Cardiac septum (tissue), 1 donor: Measurements from ENCODE around the gene RBM33. TPM values are rescaled to one million over a fixed set of nuclear protein-coding genes. Genes with fewer than 3 reads are reported as not detected.

ENCODE experiments used
- DNase-seq: peaks from one replicate; pipeline ENCODE4 v3.0.0-alpha.2; 2020; ENCODE audit warnings: low spot score
- intact Hi-C: fragments of 100-400 bp; cut with DNase I; formaldehyde crosslinking; loops from one replicate; pipeline ENCODE4 v1.14.0; 2022
- total RNA-seq: library from RNA; stranded (reverse); fragmentation: NEBNext Ultra II Directional; extraction: Animal tissue kit (Norgen Biotek cat#: 25700); gene quantifications from one replicate; pipeline ENCODE4 v1.2.1, GENCODE V29; 2021
- donor health status: DM: no; HTN: no; CAD: no.

Gene RBM33
- total RNA-seq, 1 donor from 2014 or later = 41.4 TPM

DNA sequence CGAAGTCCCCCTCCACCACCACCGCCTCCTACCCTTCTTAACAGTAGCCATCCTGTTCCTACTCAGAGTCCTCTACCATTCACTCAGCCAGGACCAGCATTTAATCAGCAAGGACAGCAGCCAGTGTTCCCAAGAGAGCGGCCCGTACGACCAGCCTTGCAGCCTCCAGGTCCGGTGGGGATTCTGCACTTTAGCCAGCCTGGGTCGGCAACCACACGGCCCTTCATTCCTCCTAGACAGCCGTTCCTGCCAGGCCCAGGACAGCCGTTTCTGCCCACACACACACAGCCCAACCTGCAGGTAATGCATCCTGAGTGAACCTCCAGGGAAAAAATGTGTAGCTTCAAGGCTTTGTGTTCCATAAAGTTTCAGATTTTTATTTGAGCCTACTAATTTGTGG is 93.6 kb downstream of the RBM33 start:
- DNase-seq = no peak
- intact Hi-C loops = loop anchor here (10.0 kb wide), 1 partner anchor 813 kb away; no protein-coding TSS in a partner anchor

GRCh38 chr7:155738652-155739537 is 94.4 kb downstream of the RBM33 start:
- peak; percentile 84 for DNase-seq
- intact Hi-C loops = loop anchor here (10.0 kb wide), 1 partner anchor 814 kb away; no protein-coding TSS in a partner anchor

GRCh38 chr7:155739538-155740143 is 95.2 kb downstream of the RBM33 start:
- intact Hi-C loops = loop anchor here (2.0 to 10.0 kb wide), 3 partner anchors 97 to 815 kb away; partner anchors contain the start of gene RBM33
- no peak for DNase-seq

DNA sequence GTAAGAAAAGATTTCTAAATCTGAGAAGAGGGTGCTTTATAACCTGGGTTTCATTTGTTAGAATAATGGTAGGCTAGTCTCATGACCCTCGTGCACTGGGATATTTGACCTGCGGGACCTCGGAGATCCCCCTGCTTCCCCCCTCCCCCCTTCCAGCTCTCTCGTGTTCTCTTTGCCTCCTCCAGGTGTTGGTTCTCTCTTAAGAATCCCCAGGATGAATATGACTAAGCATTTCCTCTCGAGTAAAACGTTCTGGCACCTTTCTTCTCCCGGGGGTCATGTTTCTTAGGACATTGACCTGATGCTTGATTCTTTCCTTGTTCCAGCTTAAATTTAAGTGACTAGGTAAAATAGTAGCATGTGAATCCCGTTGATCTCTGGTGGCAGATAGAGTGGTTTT is 96.6 kb downstream of the RBM33 start:
- no peak for DNase-seq
- intact Hi-C loops = loop anchor here (2.0 to 5.0 kb wide), 2 partner anchors 99 to 144 kb away; partner anchors contain the start of gene RBM33

GRCh38 chr7:155741805-155742204 is 97.3 kb downstream of the RBM33 start:
- no peak for DNase-seq
- intact Hi-C loops = loop anchor here (2.0 to 5.0 kb wide), 2 partner anchors 100 to 145 kb away; partner anchors contain the start of gene RBM33

GRCh38 chr7:155743177-155743576 is 98.7 kb downstream of the RBM33 start:
- intact Hi-C loops = loop anchor here (5.0 kb wide), 1 partner anchor 101 kb away; the partner anchor contains the start of gene RBM33
- DNase-seq = no peak

- intact Hi-C loops = loop anchor here (5.0 kb wide), 1 partner anchor 103 kb away; the partner anchor contains the start of gene RBM33
- DNase-seq = no peak
Measured at GRCh38 chr7:155744971-155745683, 100.7 kb downstream of the RBM33 start.

- intact Hi-C loops = no loop called here
- DNase-seq = no peak
Measured at GRCh38 chr7:155745737-155746136, 101.3 kb downstream of the RBM33 start.

GRCh38 chr7:155746188-155746587 is 101.7 kb downstream of the RBM33 start:
- intact Hi-C loops = no loop called here
- DNase-seq = no peak

DNA sequence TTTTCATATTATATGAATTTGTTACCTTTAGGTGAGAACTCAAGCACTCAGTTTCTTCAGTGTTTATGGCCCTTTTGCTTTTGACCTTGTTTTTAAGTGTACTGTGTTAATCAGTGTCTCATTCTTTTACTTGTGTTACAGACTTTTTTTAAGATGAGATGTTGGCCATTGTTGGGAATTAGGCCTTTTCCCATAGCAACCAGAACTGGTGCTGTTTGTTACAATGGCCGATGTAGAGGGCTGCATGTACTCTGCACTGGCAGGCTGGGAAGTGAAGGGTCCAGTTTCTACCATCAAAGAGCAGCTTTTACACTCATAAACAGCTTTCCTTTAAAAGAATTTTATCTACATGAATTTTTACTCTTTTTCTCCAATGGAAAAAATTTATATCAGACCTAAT is 102.7 kb downstream of the RBM33 start:
- DNase-seq = no peak
- intact Hi-C loops = no loop called here

- intact Hi-C loops = no loop called here
Measured at GRCh38 chr7:155749578-155749977, 105.1 kb downstream of the RBM33 start.

GRCh38 chr7:155750255-155751125 is 106.0 kb downstream of the RBM33 start:
- DNase-seq = no peak
- intact Hi-C loops = no loop called here

More at GRCh38 chr7:155749578-155749977, 105.1 kb downstream of the RBM33 start:
- DNase-seq = no peak

DNA sequence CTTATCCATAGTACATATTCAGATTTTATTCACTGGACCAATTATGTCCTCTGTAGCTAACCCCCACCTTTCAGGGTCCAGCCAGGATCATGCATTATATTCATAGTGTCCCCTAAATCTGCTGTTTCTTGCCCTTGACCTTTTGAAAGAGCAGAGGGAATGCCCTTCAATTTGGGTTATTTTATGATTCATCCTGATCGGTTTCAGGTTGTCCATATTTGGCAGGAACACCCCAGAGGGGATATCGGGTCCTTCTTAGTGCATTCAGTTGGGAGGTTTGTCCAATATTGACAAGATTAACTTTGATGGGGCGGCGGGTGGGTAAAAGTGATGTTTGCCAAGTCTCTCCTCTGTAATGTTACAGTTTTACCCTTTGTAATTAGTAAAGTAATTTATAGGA is 106.9 kb downstream of the RBM33 start:
- intact Hi-C loops = no loop called here
- DNase-seq = no peak

GRCh38 chr7:155752756-155753445 is 108.4 kb downstream of the RBM33 start:
- intact Hi-C loops = no loop called here
- no peak for DNase-seq

DNA sequence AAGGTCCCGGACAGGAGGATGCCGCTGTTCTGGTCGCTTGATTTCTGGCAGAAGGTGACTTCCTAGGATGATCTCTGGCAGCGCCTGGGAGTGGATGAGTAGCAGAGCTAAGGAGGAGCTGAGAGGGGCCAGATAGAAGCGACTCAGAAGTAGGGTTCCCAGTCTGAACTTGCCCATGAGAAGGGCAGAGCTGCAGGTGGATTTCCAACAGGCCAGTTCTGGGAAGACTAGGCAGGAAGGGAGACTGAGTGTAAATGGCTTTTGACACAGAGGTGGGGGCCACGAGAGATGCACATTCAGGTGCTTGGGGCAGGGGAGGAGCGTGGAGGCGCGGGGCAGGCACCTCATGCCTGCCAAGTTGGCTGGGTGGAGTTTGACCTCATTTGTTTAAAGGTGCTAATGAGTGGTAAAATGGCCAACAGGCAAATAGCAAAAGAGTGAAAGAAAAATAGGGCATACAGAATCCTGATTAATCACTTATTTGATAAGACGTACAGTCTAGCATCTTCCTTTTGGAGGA is 109.0 kb downstream of the RBM33 start:
- DNase-seq = no peak
- intact Hi-C loops = no loop called here

DNA sequence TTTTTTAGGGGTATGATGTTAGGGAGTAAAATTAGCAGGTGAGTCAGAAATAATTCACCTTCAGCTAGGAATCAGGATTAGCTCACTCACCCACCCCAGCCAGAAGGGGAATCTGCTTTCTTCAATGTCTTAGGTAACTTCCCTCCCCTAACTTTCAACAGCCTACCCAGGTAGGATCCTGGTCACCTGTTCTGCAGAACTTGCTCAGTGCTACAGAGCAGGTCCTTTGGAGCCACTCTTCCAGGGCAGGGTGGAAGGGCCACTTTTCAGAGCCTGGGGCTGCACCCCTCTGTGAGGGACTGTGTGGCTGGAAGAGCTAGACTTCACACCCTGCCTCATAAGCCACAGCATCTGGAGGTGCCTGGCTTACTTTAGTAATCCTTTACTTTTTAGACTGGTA is 109.7 kb downstream of the RBM33 start:
- intact Hi-C loops = no loop called here
- no peak for DNase-seq

- intact Hi-C loops = no loop called here
- no peak for DNase-seq
Measured at GRCh38 chr7:155755026-155755425, 110.6 kb downstream of the RBM33 start.

DNA sequence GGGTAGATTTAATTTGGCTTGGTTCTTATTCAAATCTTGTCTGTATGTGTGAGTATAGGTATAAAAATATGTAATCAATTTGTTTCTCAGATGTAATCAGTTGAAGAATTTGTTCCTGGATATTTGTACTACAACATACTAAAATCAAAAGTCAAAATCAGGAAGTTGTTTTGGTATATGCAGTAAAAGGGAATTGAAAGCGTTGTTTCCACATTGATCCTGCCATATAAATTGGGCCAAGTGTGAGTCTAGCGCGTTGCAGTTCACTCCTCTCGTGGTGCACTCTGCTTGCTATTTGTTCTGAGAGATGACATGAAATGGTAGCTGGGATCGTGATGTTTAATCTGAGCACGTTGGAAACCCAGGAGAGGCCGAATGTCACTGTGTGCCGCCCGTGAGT is 111.9 kb downstream of the RBM33 start:
- no peak for DNase-seq
- intact Hi-C loops = no loop called here
